Calu3 (cell line): Measurements from ENCODE around the gene ABLIM2. TPM values are rescaled to one million over a fixed set of nuclear protein-coding genes. Genes with fewer than 3 reads are reported as not detected.

Source experiments
- BruUV-seq: library from RNA; stranded (reverse); fragments of 400-500 nt; replicated peaks from 2 replicates; lab custom pipeline; 2021; lab: Mats Ljungman, UMichigan
- CTCF ChIA-PET: fragments of 300-600 bp; sonication (Branson Sonifier 250); formaldehyde crosslinking; loops from one replicate; lab custom pipeline; 2022; ENCODE audit warnings: antibody characterized with exemption; lab: Charles Lee
- DNase-seq: peaks from one replicate; pipeline ENCODE4 v3.0.0; 2022
- H3K27ac Mint-ChIP-seq: one replicate; pipeline ENCODE4 v1.8.0; 2022; ENCODE audit warnings: mixed read lengths; ENCODE audit not compliant: unreplicated experiment
- H3K27me3 Mint-ChIP-seq: one replicate; pipeline ENCODE4 v1.8.0; 2022; ENCODE audit warnings: mixed read lengths; ENCODE audit not compliant: unreplicated experiment
- H3K36me3 Mint-ChIP-seq: one replicate; pipeline ENCODE4 v1.8.0; 2022; ENCODE audit warnings: mild to moderate bottlenecking, moderate library complexity, mixed read lengths; ENCODE audit not compliant: insufficient read depth, unreplicated experiment
- H3K4me1 Mint-ChIP-seq: one replicate; pipeline ENCODE4 v1.8.0; 2022; ENCODE audit warnings: mild to moderate bottlenecking, low read depth, mixed read lengths; ENCODE audit not compliant: unreplicated experiment
- H3K4me3 Mint-ChIP-seq: one replicate; pipeline ENCODE4 v1.8.0; 2022; ENCODE audit warnings: mild to moderate bottlenecking, low read depth, moderate library complexity, mixed read lengths; ENCODE audit not compliant: unreplicated experiment
- H3K9me3 Mint-ChIP-seq: one replicate; pipeline ENCODE4 v1.8.0; 2022; ENCODE audit warnings: low read depth, mixed read lengths; ENCODE audit not compliant: unreplicated experiment
- intact Hi-C: fragments of 100-400 bp; cut with micrococcal nuclease; formaldehyde crosslinking; loops from one replicate; pipeline ENCODE4 v1.10.0; 2022; ENCODE audit not compliant: unreplicated experiment
- total RNA-seq: library from RNA; stranded (reverse); gene quantifications from 2 replicates; pipeline ENCODE4 v1.2.3, GENCODE V29; 2022
- TF ChIP-seq, protein P1 (sequence below): fragments of 200-600 bp; IDR thresholded peaks from one replicate; pipeline ENCODE4 v1.8.0; 2022; ENCODE audit warnings: antibody characterized with exemption; ENCODE audit not compliant: unreplicated experiment

The ABLIM2 gene
- total RNA-seq, 1 experiment from 2014 or later: 1.0 TPM

DNA sequence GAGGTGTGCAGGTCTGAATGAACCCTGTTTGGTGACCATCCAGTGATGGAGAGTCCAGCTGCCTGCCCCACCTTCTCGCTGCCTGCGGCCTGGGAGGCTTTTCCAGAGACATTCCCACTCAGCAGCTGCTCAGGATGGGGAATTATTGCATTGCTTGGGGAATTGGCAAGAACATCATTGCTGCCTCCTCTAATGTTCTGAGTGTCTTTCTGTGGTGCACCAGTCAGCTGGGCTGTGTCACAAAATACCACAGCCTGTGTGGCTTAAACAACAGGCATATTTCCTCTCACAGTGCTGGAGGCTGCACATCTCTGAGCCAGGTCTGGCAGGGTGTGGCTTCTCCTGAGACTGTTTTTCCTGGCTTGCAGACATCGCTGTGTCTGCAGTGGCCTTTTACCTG lies 132.2 kb downstream of the ABLIM2 start:
- TF ChIP-seq, protein P1, sequence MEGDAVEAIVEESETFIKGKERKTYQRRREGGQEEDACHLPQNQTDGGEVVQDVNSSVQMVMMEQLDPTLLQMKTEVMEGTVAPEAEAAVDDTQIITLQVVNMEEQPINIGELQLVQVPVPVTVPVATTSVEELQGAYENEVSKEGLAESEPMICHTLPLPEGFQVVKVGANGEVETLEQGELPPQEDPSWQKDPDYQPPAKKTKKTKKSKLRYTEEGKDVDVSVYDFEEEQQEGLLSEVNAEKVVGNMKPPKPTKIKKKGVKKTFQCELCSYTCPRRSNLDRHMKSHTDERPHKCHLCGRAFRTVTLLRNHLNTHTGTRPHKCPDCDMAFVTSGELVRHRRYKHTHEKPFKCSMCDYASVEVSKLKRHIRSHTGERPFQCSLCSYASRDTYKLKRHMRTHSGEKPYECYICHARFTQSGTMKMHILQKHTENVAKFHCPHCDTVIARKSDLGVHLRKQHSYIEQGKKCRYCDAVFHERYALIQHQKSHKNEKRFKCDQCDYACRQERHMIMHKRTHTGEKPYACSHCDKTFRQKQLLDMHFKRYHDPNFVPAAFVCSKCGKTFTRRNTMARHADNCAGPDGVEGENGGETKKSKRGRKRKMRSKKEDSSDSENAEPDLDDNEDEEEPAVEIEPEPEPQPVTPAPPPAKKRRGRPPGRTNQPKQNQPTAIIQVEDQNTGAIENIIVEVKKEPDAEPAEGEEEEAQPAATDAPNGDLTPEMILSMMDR: no peak
- Mint-ChIP-seq H3K9me3 (peaks cover 3% of the 10 kb centered on the region), H3K36me3 (no peaks in the 10 kb centered on the region), H3K27ac (no peak overlapping the region), H3K27me3 (peaks cover 38% of the 10 kb centered on the region), H3K4me1 (no peaks in the 10 kb centered on the region), H3K4me3 (no peak overlapping the region)
- no peak for DNase-seq
- CTCF ChIA-PET: no interaction called here
- BruUV-seq: no TSS peak
- intact Hi-C loops: no loop called here

- intact Hi-C loops: no loop called here
- CTCF ChIA-PET: no interaction called here
- H3K27ac Mint-ChIP-seq: no peak overlapping the region
- no TSS peak for BruUV-seq
- H3K4me1 Mint-ChIP-seq: no peaks in the 10 kb centered on the region
- peaks cover 38% of the 10 kb centered on the region for H3K27me3 Mint-ChIP-seq
- TF ChIP-seq, protein P1: no peak
- H3K9me3 Mint-ChIP-seq: peaks cover 3% of the 10 kb centered on the region
- no peak for DNase-seq
- H3K4me3 Mint-ChIP-seq: no peak overlapping the region
- H3K36me3 Mint-ChIP-seq: no peaks in the 10 kb centered on the region
Observed at GRCh38 chr4:8025668-8026067, 132.9 kb downstream of the ABLIM2 start.

DNA sequence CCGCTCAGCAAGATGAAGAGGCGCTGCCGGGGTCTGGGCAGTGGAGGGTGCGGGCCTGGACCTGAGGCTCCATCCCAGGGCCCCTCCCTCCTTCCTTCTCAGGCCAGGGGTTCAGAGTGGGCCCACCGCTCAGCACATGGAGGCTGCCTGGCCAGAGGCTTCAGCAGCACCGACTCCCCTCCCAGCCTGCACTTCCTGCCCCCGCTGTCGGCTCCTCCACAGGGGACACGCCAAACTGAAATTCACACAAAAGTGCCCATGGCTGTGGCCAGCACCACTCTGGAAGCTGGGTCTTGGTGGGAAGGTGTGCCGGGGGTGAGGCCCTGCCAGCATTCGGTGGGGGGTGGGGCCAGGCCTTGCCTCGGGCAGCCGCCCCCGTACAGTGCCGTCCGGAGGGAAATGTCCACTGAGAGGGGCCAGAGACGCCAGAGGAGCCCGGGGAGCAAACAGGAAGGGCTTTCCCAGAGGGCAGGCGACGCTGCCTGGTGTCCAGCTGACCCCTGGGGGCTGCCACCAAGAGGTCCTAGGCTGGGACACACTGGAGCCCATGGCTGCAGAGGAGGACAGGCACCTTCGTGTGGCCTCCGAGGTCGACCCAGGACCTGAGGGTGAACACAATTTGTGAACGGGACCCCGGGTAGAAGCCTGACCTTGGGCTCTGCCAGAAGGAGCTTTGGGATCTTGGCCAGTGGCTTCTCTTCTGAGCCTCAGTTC lies 134.4 kb downstream of the ABLIM2 start:
- DNase-seq: no peak
- Mint-ChIP-seq H3K27me3 (peaks cover 32% of the 10 kb centered on the region), H3K36me3 (no peaks in the 10 kb centered on the region), H3K4me3 (no peak overlapping the region), H3K9me3 (peaks cover 3% of the 10 kb centered on the region), H3K27ac (no peak overlapping the region), H3K4me1 (peaks cover 12% of the 10 kb centered on the region)
- intact Hi-C loops: no loop called here
- TF ChIP-seq, protein P1: no peak
- CTCF ChIA-PET: no interaction called here
- BruUV-seq: no TSS peak

DNA sequence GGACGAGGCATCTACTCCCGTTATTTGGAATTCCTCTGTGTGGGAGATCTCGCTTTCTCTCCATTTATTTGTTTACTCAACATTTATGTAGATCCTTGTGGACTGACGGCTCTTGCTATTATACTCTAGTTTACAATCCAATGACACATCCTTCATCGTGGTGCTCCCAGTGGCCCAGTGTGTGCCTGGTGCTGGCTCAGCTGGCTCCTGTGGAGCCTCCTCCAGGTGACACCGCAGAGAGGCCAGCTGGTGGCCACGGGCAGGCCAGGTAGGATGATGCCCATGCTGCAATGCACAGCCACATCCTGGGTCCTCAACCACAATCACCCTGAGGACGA lies 134.9 kb downstream of the ABLIM2 start:
- intact Hi-C loops: no loop called here

More for the DNA sequence above, 134.9 kb downstream of the ABLIM2 start:
- Mint-ChIP-seq H3K4me3 (no peak overlapping the region), H3K4me1 (peaks cover 14% of the 10 kb centered on the region), H3K27me3 (peaks cover 27% of the 10 kb centered on the region), H3K36me3 (no peaks in the 10 kb centered on the region), H3K9me3 (peaks cover 3% of the 10 kb centered on the region), H3K27ac (no peak overlapping the region)
- no peak for DNase-seq
- BruUV-seq: no TSS peak
- CTCF ChIA-PET: no interaction called here
- TF ChIP-seq, protein P1: no peak
